GM23248 (cell line): Measurements from ENCODE around the gene RIOK3. TPM values are rescaled to one million over a fixed set of nuclear protein-coding genes. Genes with fewer than 3 reads are reported as not detected.

Experiments
- DNase-seq: peaks from one replicate; pipeline ENCODE4 v3.0.0-alpha.2; 2015
- H2AFZ ChIP-seq: fragments of 200-600 bp; sonication (generic); 2 replicates; pipeline ENCODE4 v1.6.1; 2016; ENCODE audit warnings: antibody characterized with exemption
- H3F3A ChIP-seq: fragments of 200-600 bp; sonication (generic); 2 replicates; pipeline ENCODE4 v1.6.1; 2016; ENCODE audit warnings: mild to moderate bottlenecking, antibody characterized with exemption, mixed run types; ENCODE audit not compliant: insufficient read depth
- H3K27ac ChIP-seq: fragments of 200-600 bp; sonication (generic); 2 replicates; pipeline ENCODE4 v1.5.1; 2016; ENCODE audit warnings: mild to moderate bottlenecking
- H3K27me3 ChIP-seq: fragments of 200-600 bp; sonication (generic); replicated peaks from 2 replicates; pipeline ENCODE4 v1.6.1; 2016; ENCODE audit warnings: mild to moderate bottlenecking; ENCODE audit not compliant: insufficient read depth
- H3K36me3 ChIP-seq: fragments of 200-600 bp; sonication (generic); 2 replicates; pipeline ENCODE4 v1.6.1; 2016; ENCODE audit warnings: low read depth, mild to moderate bottlenecking
- H3K4me1 ChIP-seq: fragments of 200-600 bp; sonication (generic); 2 replicates; pipeline ENCODE4 v1.6.1; 2016; ENCODE audit warnings: mild to moderate bottlenecking; ENCODE audit not compliant: insufficient read depth
- H3K4me2 ChIP-seq: fragments of 200-600 bp; sonication (generic); one replicate; pipeline ENCODE4 v1.6.1; 2016; ENCODE audit warnings: mild to moderate bottlenecking; ENCODE audit not compliant: unreplicated experiment
- H3K4me3 ChIP-seq: fragments of 200-600 bp; sonication (generic); 2 replicates; pipeline ENCODE4 v1.5.1; 2016; ENCODE audit warnings: mild to moderate bottlenecking
- H3K79me2 ChIP-seq: fragments of 200-600 bp; sonication (generic); 2 replicates; pipeline ENCODE4 v1.6.1; 2016; ENCODE audit warnings: mild to moderate bottlenecking; ENCODE audit not compliant: insufficient read depth
- H3K9ac ChIP-seq: fragments of 200-600 bp; sonication (generic); 2 replicates; pipeline ENCODE4 v1.6.1; 2016; ENCODE audit warnings: mild to moderate bottlenecking
- H3K9me2 ChIP-seq: fragments of 200-600 bp; sonication (generic); 2 replicates; pipeline ENCODE4 v1.6.1; 2016; ENCODE audit warnings: mixed run types, mild to moderate bottlenecking, moderate library complexity; ENCODE audit not compliant: insufficient read depth
- H3K9me3 ChIP-seq: fragments of 200-600 bp; sonication (generic); one replicate; pipeline ENCODE4 v1.6.1; 2017; ENCODE audit warnings: low read depth
- H4K20me1 ChIP-seq: fragments of 200-600 bp; sonication (generic); 2 replicates; pipeline ENCODE4 v1.6.0; 2016; ENCODE audit not compliant: insufficient read depth
- EZH2 ChIP-seq: fragments of 200-600 bp; sonication (generic); IDR thresholded peaks from 2 replicates; pipeline ENCODE4 v1.6.1; 2018; ENCODE audit warnings: antibody characterized with exemption, mild to moderate bottlenecking; ENCODE audit not compliant: insufficient read depth, poor library complexity, severe bottlenecking
- EZH2phosphoT487 ChIP-seq: fragments of 200-600 bp; sonication (generic); IDR thresholded peaks from 2 replicates; pipeline ENCODE4 v1.6.1; 2018; ENCODE audit warnings: antibody characterized with exemption, moderate library complexity, mild to moderate bottlenecking, low read depth; ENCODE audit not compliant: insufficient read depth
- WGBS, 2 experiments: methylation state at CpG; one replicate each; pipeline ENCODE4 v1.1.6; 2015 to 2017; ENCODE audit warnings: low lambda C conversion rate in 2 of 2, low coverage in 1 of 2; ENCODE audit errors: missing lambda C conversion rate in 2 of 2; 5-methylcytosine and 5-hydroxymethylcytosine counted together
- in situ Hi-C: fragments of 300-500 bp; cut with MboI; formaldehyde crosslinking; loops from 2 replicates; pipeline ENCODE4 v1.15.0; 2020
- polyA plus RNA-seq: library from polyadenylated mRNA; unstranded; fragments of >200 nt; fragmentation: Nextera tagmentation; extraction: Ambion mirVana; gene quantifications from 2 replicates; pipeline ENCODE4 v1.2.1, GENCODE V29; 2016
- small RNA-seq: library from RNA; depleted of rRNA; stranded (forward); fragments of <200 nt; gene quantifications from one replicate; pipeline ENCODE3, GENCODE V24; 2014; ENCODE audit warnings: low read depth, low replicate concordance
- total RNA-seq: library from RNA; depleted of rRNA; stranded (reverse); fragments of >200 nt; shearing (Covaris generic); gene quantifications from 2 replicates; pipeline ENCODE4 v1.2.3, GENCODE V29; 2014; rRNA removed

Gene RIOK3
- total and polyA plus RNA-seq, 2 experiments from 2014 or later: 81.8 to 89.3 TPM

- Histone ChIP-seq H2AFZ (peak overlapping the region; percentile 36), H3K79me2 (no peaks in the 10 kb centered on the region), H3K27me3 (no peaks in the 10 kb centered on the region), H3K27ac (peak overlapping the region; percentile 81), H3K9me3 (no peaks in the 10 kb centered on the region), H3K9me2 (no peaks in the 10 kb centered on the region), H3K4me1 (peaks cover 29% of the 10 kb centered on the region), H4K20me1 (no peaks in the 10 kb centered on the region), H3K9ac (peak overlapping the region; percentile 54), H3K4me3 (no peak overlapping the region), H3F3A (peaks cover 39% of the 10 kb centered on the region), H3K36me3 (peaks cover 39% of the 10 kb centered on the region; the same call in 1 of the 2 replicates), H3K4me2 (peak overlapping the region; percentile 27)
- no peak for TF ChIP-seq EZH2phosphoT487
- peak; percentile 81 for DNase-seq
- WGBS, 2 experiments: 59% methylated on average over 20 of the region's 20 CpGs
- in situ Hi-C loops: no loop called here
These were observed 75.7 kb downstream of the RIOK3 start for GRCh38 chr18:23528580-23529472.

- no peak for TF ChIP-seq EZH2
- no peak for TF ChIP-seq EZH2phosphoT487
- peak; percentile 82 for DNase-seq
- Histone ChIP-seq H3K9ac (no peak overlapping the region; the same call in 1 of the 2 replicates), H4K20me1 (no peaks in the 10 kb centered on the region), H3K27ac (peak overlapping the region; percentile 81), H3K9me2 (no peaks in the 10 kb centered on the region), H3K27me3 (no peaks in the 10 kb centered on the region), H2AFZ (no peak overlapping the region), H3K9me3 (no peaks in the 10 kb centered on the region), H3K4me3 (no peak overlapping the region), H3K36me3 (peaks cover 39% of the 10 kb centered on the region; the same call in 1 of the 2 replicates), H3K4me1 (peaks cover 26% of the 10 kb centered on the region), H3F3A (peaks cover 34% of the 10 kb centered on the region), H3K79me2 (no peaks in the 10 kb centered on the region), H3K4me2 (peak overlapping the region; percentile 27)
- in situ Hi-C loops: no loop called here
- WGBS, 2 experiments: 34 to 40% methylated on average over 3 of the region's 3 CpGs
These were observed 76.5 kb downstream of the RIOK3 start for GRCh38 chr18:23529604-23530003.

GRCh38 chr18:23530195-23530594, 77.1 kb downstream of the RIOK3 start:
- WGBS, 2 experiments: 92 to 96% methylated on average over 7 of the region's 7 CpGs
- Histone ChIP-seq H3K36me3 (peaks cover 39% of the 10 kb centered on the region; the same call in 1 of the 2 replicates), H4K20me1 (no peaks in the 10 kb centered on the region), H2AFZ (no peak overlapping the region), H3K4me3 (no peak overlapping the region), H3K27me3 (no peaks in the 10 kb centered on the region), H3F3A (peaks cover 37% of the 10 kb centered on the region), H3K9me2 (no peaks in the 10 kb centered on the region), H3K4me1 (peaks cover 26% of the 10 kb centered on the region), H3K9ac (no peak overlapping the region), H3K79me2 (no peaks in the 10 kb centered on the region), H3K4me2 (no peak overlapping the region), H3K27ac (peak overlapping the region; percentile 81), H3K9me3 (no peaks in the 10 kb centered on the region)
- DNase-seq: no peak
- in situ Hi-C loops: no loop called here
- TF ChIP-seq EZH2phosphoT487 (no peak), EZH2 (no peak)

GRCh38 chr18:23531912-23532311, 78.8 kb downstream of the RIOK3 start:
- Histone ChIP-seq H4K20me1 (no peaks in the 10 kb centered on the region), H3K36me3 (peaks cover 56% of the 10 kb centered on the region; the same call in 1 of the 2 replicates), H3K4me3 (no peak overlapping the region), H3K4me2 (no peak overlapping the region), H3K27ac (no peak overlapping the region), H3K9ac (no peak overlapping the region), H3K9me2 (no peaks in the 10 kb centered on the region), H3K79me2 (no peaks in the 10 kb centered on the region), H3F3A (peaks cover 37% of the 10 kb centered on the region), H2AFZ (no peak overlapping the region), H3K4me1 (peaks cover 26% of the 10 kb centered on the region), H3K27me3 (no peaks in the 10 kb centered on the region), H3K9me3 (no peaks in the 10 kb centered on the region)
- DNase-seq: no peak
- WGBS, 2 experiments: 98 to 99% methylated on average over 13 of the region's 13 CpGs
- in situ Hi-C loops: no loop called here
- TF ChIP-seq EZH2: no peak
- TF ChIP-seq EZH2phosphoT487: no peak

Small RNA genes within 50 kb of the gene (small RNA-seq; reads per million reads assigned to genes)
- not detected for gene AC026634.1
- not detected for gene RF00019

Other genes starting within 250 kb of the RIOK3 start
- 13.3 and 22.8 TPM in 2 replicates for gene RMC1, start 50.2 kb downstream of the RIOK3 start, total RNA-seq
- 22.1 and 24.9 TPM in 2 replicates for gene RMC1, start 50.2 kb downstream of the RIOK3 start, polyA plus RNA-seq
- 28.7 and 43.6 TPM in 2 replicates for gene NPC1, start 133.2 kb downstream of the RIOK3 start, total RNA-seq
- gene NPC1, start 133.2 kb downstream of the RIOK3 start, polyA plus RNA-seq: 24.6 and 28.1 TPM in 2 replicates
- 8.9 and 9.2 TPM in 2 replicates for gene ANKRD29, start 209.6 kb downstream of the RIOK3 start, total RNA-seq
- 8.0 and 8.9 TPM in 2 replicates for gene ANKRD29, start 209.6 kb downstream of the RIOK3 start, polyA plus RNA-seq
- gene LAMA3, start 236.2 kb downstream of the RIOK3 start, total RNA-seq: 1.9 and 3.5 TPM in 2 replicates
- 0.46 and 0.93 TPM in 2 replicates for gene LAMA3, start 236.2 kb downstream of the RIOK3 start, polyA plus RNA-seq